GM23248 (cell line): ENCODE results near the gene PLXNB3.

Experiments
- EZH2 ChIP-seq: fragments of 200-600 bp; sonication (generic); IDR thresholded peaks from 2 replicates; pipeline ENCODE4 v1.6.1; 2018; ENCODE audit warnings: antibody characterized with exemption, mild to moderate bottlenecking; ENCODE audit not compliant: insufficient read depth, poor library complexity, severe bottlenecking
- EZH2phosphoT487 ChIP-seq: fragments of 200-600 bp; sonication (generic); IDR thresholded peaks from 2 replicates; pipeline ENCODE4 v1.6.1; 2018; ENCODE audit warnings: antibody characterized with exemption, moderate library complexity, mild to moderate bottlenecking, low read depth; ENCODE audit not compliant: insufficient read depth

DNA sequence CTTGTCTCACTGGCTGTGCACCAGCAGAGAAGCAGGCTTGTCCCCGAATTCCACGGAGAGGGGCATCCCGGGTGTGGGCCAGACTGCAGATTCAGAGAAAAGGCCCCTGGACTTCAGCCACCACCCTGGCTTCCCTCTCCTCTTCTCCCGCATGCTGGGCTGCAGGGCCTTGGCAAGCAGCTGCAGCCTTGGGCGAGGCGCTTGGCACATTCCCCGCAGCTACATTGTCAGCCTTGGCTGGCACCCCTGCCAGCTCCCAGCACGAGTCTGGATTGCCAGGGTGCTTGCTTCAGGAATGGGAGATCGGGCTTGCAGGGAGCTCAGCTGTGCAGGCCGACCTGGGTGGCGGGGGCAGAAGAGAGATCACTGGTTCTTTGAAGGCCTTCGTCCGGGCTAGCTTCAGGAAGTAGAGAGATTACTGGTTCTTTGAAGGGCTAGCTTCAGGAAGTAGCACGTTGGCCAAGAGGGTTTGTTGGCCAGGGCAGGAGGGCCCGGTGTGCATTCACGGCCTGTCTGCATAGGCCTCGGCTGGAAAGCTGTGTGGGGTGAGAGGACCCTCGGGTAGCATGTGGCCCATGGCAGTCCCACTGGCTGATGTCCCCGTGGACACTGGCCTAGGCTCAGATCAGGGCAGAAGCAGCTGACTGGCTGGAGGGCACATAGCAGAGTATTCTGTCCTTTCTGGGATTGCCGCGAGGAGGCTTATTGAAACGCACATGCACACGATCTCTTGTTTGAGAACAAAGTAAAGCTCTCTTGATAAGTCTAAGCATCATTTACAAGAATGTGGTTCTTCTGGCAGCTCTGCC, 36.7 kb upstream of the PLXNB3 start:
- TF ChIP-seq EZH2 (no peak), EZH2phosphoT487 (no peak)
